Suprapubic skin (tissue), 4 donors: ENCODE data around the gene ATP2A1. TPM values are rescaled to one million over a fixed set of nuclear protein-coding genes. Genes with fewer than 3 reads are reported as not detected.
"Not testable (repeated sequence)": the region's sequence is repeated elsewhere in the genome, so short reads cannot be mapped to it uniquely, and the experiment has no call there.

ENCODE experiments used
- DNase-seq, 2 donors: peaks; one replicate each; pipeline ENCODE4 v3.0.0-alpha.2; 2019; ENCODE audit warnings: low spot score in 2 of 2
- H3K27ac ChIP-seq: fragments of 200-600 bp; sonication (generic); one replicate; pipeline ENCODE4 v1.5.1; 2019
- H3K27me3 ChIP-seq: fragments of 200-600 bp; sonication (generic); one replicate; pipeline ENCODE4 v1.5.1; 2019
- H3K36me3 ChIP-seq: fragments of 200-600 bp; sonication (generic); one replicate; pipeline ENCODE4 v1.5.1; 2019
- H3K4me1 ChIP-seq: fragments of 200-600 bp; sonication (generic); one replicate; pipeline ENCODE4 v1.5.1; 2019
- H3K4me3 ChIP-seq: fragments of 200-600 bp; sonication (generic); one replicate; pipeline ENCODE4 v1.5.1; 2019; ENCODE audit warnings: mild to moderate bottlenecking
- H3K9me3 ChIP-seq: fragments of 200-600 bp; sonication (generic); one replicate; pipeline ENCODE4 v1.5.1; 2019
- CTCF ChIP-seq, 2 donors: fragments of 200-600 bp in 1 of 2; fragments of 450-650 bp in 1 of 2; sonication (generic) in 1 of 2; IDR thresholded peaks; one replicate each; pipeline ENCODE4 v1.5.1; 2016 to 2019; ENCODE audit warnings: antibody characterized with exemption in 2 of 2, mild to moderate bottlenecking in 1 of 2, moderate library complexity in 1 of 2
- EP300 ChIP-seq: sonication (generic); formaldehyde crosslinking; IDR thresholded peaks from one replicate; pipeline ENCODE4 v1.6.1; 2017; ENCODE audit warnings: antibody characterized with exemption
- POLR2A ChIP-seq, 2 donors: fragments of 450-650 bp; IDR thresholded peaks; one replicate each; pipeline ENCODE4 v1.6.1; 2017; ENCODE audit warnings: antibody characterized with exemption in 2 of 2, mild to moderate bottlenecking in 2 of 2, moderate library complexity in 2 of 2
- POLR2AphosphoS5 ChIP-seq, 3 donors: sonication (generic); formaldehyde crosslinking; IDR thresholded peaks; one replicate each; pipeline ENCODE4 v1.6.1; 2017; ENCODE audit warnings: antibody characterized with exemption in 3 of 3
- WGBS: methylation state at CpG from one replicate; pipeline ENCODE4 v1.1.5; 2018; 5-methylcytosine and 5-hydroxymethylcytosine counted together
- total RNA-seq, 4 donors: library from RNA; depleted of rRNA; stranded (reverse); fragments of >200 nt; gene quantifications; one replicate each; pipeline ENCODE4 v1.1.0, GENCODE V29; 2016

Gene ATP2A1
- total RNA-seq, 4 donors from 2014 or later, result 0.34 to 0.72 TPM; not detected in 2

- 88% methylated on average over 13 of the region's 13 CpGs for WGBS
- peaks cover 61% of the 10 kb centered on the region for H3K36me3 ChIP-seq
- H3K9me3 ChIP-seq, result no peaks in the 10 kb centered on the region
- no peak overlapping the region for H3K27ac ChIP-seq
- no peak for DNase-seq
- H3K4me3 ChIP-seq, result no peak overlapping the region
- TF ChIP-seq EP300, result no peak
- TF ChIP-seq CTCF (IDR thresholded peaks at IDR 0.05), result no peak
- TF ChIP-seq POLR2AphosphoS5 (IDR thresholded peaks at IDR 0.05), result no peak
- TF ChIP-seq POLR2A (IDR thresholded peaks at IDR 0.05), result no peak
- H3K4me1 ChIP-seq, result peaks cover 29% of the 10 kb centered on the region
- no peaks in the 10 kb centered on the region for H3K27me3 ChIP-seq
Measured at GRCh38 chr16:28867241-28867640, 11.0 kb upstream of the ATP2A1 start.

GRCh38 chr16:28867646-28868045 lies 10.6 kb upstream of the ATP2A1 start:
- not testable (repeated sequence) for DNase-seq, H3K9me3 ChIP-seq, H3K27me3 ChIP-seq, H3K27ac ChIP-seq, H3K4me3 ChIP-seq
- peaks cover 65% of the 10 kb centered on the region for H3K36me3 ChIP-seq
- peaks cover 25% of the 10 kb centered on the region for H3K4me1 ChIP-seq
- WGBS, result 94% methylated on average over 9 of the region's 9 CpGs

DNA sequence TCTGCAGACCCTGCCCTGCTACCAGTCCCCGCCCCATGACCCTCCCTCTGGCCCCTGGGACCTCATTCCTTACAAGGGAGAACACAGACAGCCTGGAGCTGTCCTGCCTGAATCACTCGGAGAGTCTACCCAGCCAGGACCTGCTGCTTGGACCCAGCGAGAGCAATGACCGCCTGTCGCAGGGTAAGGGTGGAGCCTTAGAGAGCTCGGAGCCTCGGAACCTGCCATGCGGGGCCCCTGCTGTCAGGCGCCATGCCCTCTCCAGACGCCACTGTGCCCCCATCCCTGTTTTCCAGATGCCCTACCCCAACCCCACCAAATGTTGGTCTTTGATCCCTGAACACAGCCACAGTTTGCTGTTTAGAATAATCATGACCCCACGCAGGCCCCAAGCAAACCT lies 9.1 kb upstream of the ATP2A1 start:
- Histone ChIP-seq H3K4me3 (no peak overlapping the region), H3K9me3 (no peaks in the 10 kb centered on the region), H3K36me3 (peaks cover 79% of the 10 kb centered on the region), H3K27ac (no peak overlapping the region), H3K27me3 (no peaks in the 10 kb centered on the region), H3K4me1 (peaks cover 18% of the 10 kb centered on the region)
- DNase-seq, result no peak
- no peak for TF ChIP-seq POLR2A (IDR thresholded peaks at IDR 0.05)
- TF ChIP-seq EP300, result no peak
- no peak for TF ChIP-seq POLR2AphosphoS5 (IDR thresholded peaks at IDR 0.05)
- TF ChIP-seq CTCF (IDR thresholded peaks at IDR 0.05), result no peak
- WGBS, result 96% methylated on average over 6 of the region's 11 CpGs

DNA sequence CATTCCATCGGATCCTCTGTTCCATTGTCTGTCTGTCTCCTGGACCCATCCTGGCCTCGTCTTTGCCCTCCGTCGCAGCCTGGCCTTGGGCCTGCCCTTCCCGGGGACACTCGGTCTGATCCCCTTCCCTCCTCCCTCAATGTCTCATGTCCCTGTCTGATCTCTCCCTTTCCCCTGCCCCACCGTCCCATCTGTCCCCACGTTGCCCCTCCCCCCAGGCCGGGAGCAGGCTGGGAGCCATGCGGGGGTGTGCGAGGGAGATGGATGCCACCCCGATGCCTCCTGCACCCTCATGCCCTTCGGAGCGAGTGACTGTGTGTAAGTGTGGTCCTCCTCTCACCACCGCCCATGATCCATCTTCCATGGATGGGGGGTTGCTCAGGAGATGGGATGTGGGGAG lies 5.3 kb upstream of the ATP2A1 start:
- peaks cover 64% of the 10 kb centered on the region for H3K36me3 ChIP-seq
- WGBS, result 89% methylated on average over 13 of the region's 15 CpGs

GRCh38 chr16:28873543-28874201 lies 4.6 kb upstream of the ATP2A1 start:
- no peak for DNase-seq
- H3K27me3 ChIP-seq, result no peaks in the 10 kb centered on the region
- H3K9me3 ChIP-seq, result no peaks in the 10 kb centered on the region
- whole genome bisulfite sequencing, result 83% methylated on average over 18 of the region's 18 CpGs
- peaks cover under 1% of the 10 kb centered on the region for H3K4me1 ChIP-seq
- TF ChIP-seq EP300 (no peak), CTCF (IDR thresholded peaks at IDR 0.05) (peak in 1 of 2 donors; percentile 72)
- H3K4me3 ChIP-seq, result no peak overlapping the region
- no peak overlapping the region for H3K27ac ChIP-seq
- H3K36me3 ChIP-seq, result peaks cover 57% of the 10 kb centered on the region

More for the DNA sequence above, 5.3 kb upstream of the ATP2A1 start:
- TF ChIP-seq POLR2AphosphoS5 (IDR thresholded peaks at IDR 0.05) (no peak), CTCF (IDR thresholded peaks at IDR 0.05) (no peak), POLR2A (IDR thresholded peaks at IDR 0.05) (no peak), EP300 (no peak)
- no peak for DNase-seq
- Histone ChIP-seq H3K4me1 (no peaks in the 10 kb centered on the region), H3K27me3 (no peaks in the 10 kb centered on the region), H3K27ac (no peak overlapping the region), H3K4me3 (no peak overlapping the region), H3K9me3 (no peaks in the 10 kb centered on the region)

DNA sequence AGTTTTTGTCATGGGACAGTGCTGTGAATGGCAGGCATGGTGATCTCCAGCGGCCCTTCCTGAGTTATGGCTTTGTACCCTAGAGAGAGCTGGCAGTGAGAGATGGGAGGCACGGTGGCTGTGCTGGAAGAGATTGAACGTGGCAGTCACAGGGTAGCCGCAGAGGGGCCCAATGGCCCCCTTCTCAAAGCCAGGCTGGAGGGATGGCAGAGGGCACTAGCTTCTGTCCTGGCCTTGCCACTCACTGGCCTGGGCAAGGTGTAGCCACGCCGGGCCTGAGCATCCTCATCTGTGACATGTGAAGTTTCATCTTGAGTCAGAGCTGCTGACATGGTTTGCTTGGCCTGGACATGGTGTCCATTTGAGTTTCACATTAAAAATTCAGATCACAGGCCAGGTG lies 3.9 kb upstream of the ATP2A1 start:
- no peak overlapping the region for H3K27ac ChIP-seq
- peaks cover 8% of the 10 kb centered on the region for H3K4me1 ChIP-seq
- H3K36me3 ChIP-seq, result peaks cover 50% of the 10 kb centered on the region
- H3K27me3 ChIP-seq, result no peaks in the 10 kb centered on the region
- DNase-seq, result no peak
- 97% methylated on average over 4 of the region's 6 CpGs for WGBS
- no peaks in the 10 kb centered on the region for H3K9me3 ChIP-seq
- TF ChIP-seq CTCF (IDR thresholded peaks at IDR 0.05) (no peak), POLR2AphosphoS5 (IDR thresholded peaks at IDR 0.05) (no peak), POLR2A (IDR thresholded peaks at IDR 0.05) (no peak), EP300 (no peak)
- no peak overlapping the region for H3K4me3 ChIP-seq
